Tongue (tissue), 3 donors: ENCODE results near the gene NPDC1. TPM values are rescaled to one million over a fixed set of nuclear protein-coding genes. Genes with fewer than 3 reads are reported as not detected.

Experiments
- DNase-seq: peaks from one replicate; pipeline ENCODE4 v3.0.0-alpha.2; 2015
- small RNA-seq: library from RNA; depleted of rRNA; stranded (forward); fragments of <200 nt; gene quantifications from one replicate; pipeline ENCODE3, GENCODE V24; 2014; ENCODE audit warnings: low replicate concordance
- total RNA-seq: library from RNA; depleted of rRNA; stranded (reverse); fragments of >200 nt; gene quantifications from one replicate; pipeline ENCODE4 v1.2.3, GENCODE V29; 2014

Gene NPDC1
- total RNA-seq, 1 donor from 2014 or later, result 27.0 TPM

DNA sequence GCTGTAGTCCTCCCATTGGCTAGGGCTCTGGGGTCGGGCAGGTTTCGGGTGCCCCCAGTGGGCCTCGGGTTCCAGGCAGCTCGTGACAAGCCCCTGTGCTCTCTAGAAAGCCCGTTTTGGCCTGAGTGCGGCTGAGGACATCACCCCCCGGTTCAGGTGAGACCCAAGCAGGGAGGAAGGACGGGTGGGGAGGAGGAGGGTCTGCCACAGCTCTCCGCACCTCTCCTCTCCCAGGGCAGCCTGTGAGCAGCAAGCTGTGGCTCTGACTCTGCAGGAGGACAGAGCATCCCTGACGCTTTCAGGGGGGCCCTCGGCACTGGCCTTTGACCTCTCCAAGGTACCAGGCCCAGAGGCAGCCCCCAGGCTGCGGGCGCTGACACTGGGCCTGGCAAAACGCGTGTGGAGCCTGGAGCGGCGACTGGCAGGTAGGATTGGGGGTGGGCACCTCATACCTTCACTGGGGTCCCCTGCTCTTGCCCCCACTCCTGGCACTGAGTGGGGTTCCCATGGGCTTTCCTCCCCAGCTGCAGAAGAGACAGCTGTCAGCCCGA lies 53.1 kb downstream of the NPDC1 start:
- DNase-seq, result no peak

- DNase-seq, result peak; percentile 95
These were observed 53.8 kb downstream of the NPDC1 start, which contains the start of gene PAXX for GRCh38 chr9:136991993-136992818. Gene PAXX (plus strand): TSS chr9:136992422. CDS start chr9:136992444, 22 bp downstream.

GRCh38 chr9:136990242-136990911 lies 55.6 kb downstream of the NPDC1 start:
- no peak for DNase-seq

Small RNA genes lying within 50 kb of the gene (small RNA-seq; reads per million reads assigned to genes)
- gene RF00153, result not detected

Other genes with a start within 250 kb of the NPDC1 start
- not detected for gene CCDC183, start 249.8 kb downstream of the NPDC1 start, total RNA-seq
- gene RABL6, start 238.2 kb downstream of the NPDC1 start, total RNA-seq, result 55.0 TPM
- 2.2 TPM for gene AJM1, start 203.7 kb downstream of the NPDC1 start, total RNA-seq
- 54.4 TPM for gene PHPT1, start 196.8 kb downstream of the NPDC1 start, total RNA-seq
- gene MAMDC4, start 193.8 kb downstream of the NPDC1 start, total RNA-seq, result 3.8 TPM
- gene EDF1, start 179.9 kb downstream of the NPDC1 start, total RNA-seq, result 221 TPM
- 16.1 TPM for gene TRAF2, start 159.7 kb downstream of the NPDC1 start, total RNA-seq
- gene FBXW5, start 101.4 kb downstream of the NPDC1 start, total RNA-seq, result 95.9 TPM
- gene C8G, start 100.9 kb downstream of the NPDC1 start, total RNA-seq, result 1.4 TPM
- 0.82 TPM for gene LCN12, start 93.9 kb downstream of the NPDC1 start, total RNA-seq
- gene PTGDS, start 68.7 kb downstream of the NPDC1 start, total RNA-seq, result 10.2 TPM
- gene LCNL1, start 63.2 kb downstream of the NPDC1 start, total RNA-seq, result 0.31 TPM
- gene PAXX, start 53.8 kb downstream of the NPDC1 start, total RNA-seq, result 21.7 TPM
- 4.9 TPM for gene CLIC3, start 49.6 kb downstream of the NPDC1 start, total RNA-seq
- 16.6 TPM for gene ABCA2, start 17.9 kb downstream of the NPDC1 start, total RNA-seq
- gene FUT7, start 14.1 kb downstream of the NPDC1 start, total RNA-seq, result 0.10 TPM
- 7.3 TPM for gene ENTPD2, start 7.9 kb upstream of the NPDC1 start, total RNA-seq
- gene SAPCD2, start 24.4 kb upstream of the NPDC1 start, total RNA-seq, result 5.6 TPM
- 3.2 TPM for gene UAP1L1, start 31.3 kb upstream of the NPDC1 start, total RNA-seq
- 59.5 TPM for gene MAN1B1, start 40.8 kb upstream of the NPDC1 start, total RNA-seq
- 22.8 TPM for gene DPP7, start 68.6 kb upstream of the NPDC1 start, total RNA-seq
- gene GRIN1, start 93.0 kb upstream of the NPDC1 start, total RNA-seq, result 1.1 TPM
- 18.9 TPM for gene LRRC26, start 123.9 kb upstream of the NPDC1 start, total RNA-seq
- not detected for gene TMEM210, start 125.9 kb upstream of the NPDC1 start, total RNA-seq
- 29.8 TPM for gene ANAPC2, start 142.4 kb upstream of the NPDC1 start, total RNA-seq
- 57.3 TPM for gene SSNA1, start 142.5 kb upstream of the NPDC1 start, total RNA-seq
- 5.7 TPM for gene TPRN, start 154.6 kb upstream of the NPDC1 start, total RNA-seq
- 38.3 TPM for gene TMEM203, start 159.5 kb upstream of the NPDC1 start, total RNA-seq
- 3.0 TPM for gene NDOR1, start 159.5 kb upstream of the NPDC1 start, total RNA-seq
- gene RNF208, start 176.1 kb upstream of the NPDC1 start, total RNA-seq, result not detected
- gene CYSRT1, start 179.0 kb upstream of the NPDC1 start, total RNA-seq, result 3.3 TPM
- gene RNF224, start 181.3 kb upstream of the NPDC1 start, total RNA-seq, result not detected
- not detected for gene SLC34A3, start 184.7 kb upstream of the NPDC1 start, total RNA-seq
- gene TUBB4B, start 195.1 kb upstream of the NPDC1 start, total RNA-seq, result 172 TPM
- not detected for gene STPG3, start 205.1 kb upstream of the NPDC1 start, total RNA-seq
- 50.9 TPM for gene NELFB, start 209.2 kb upstream of the NPDC1 start, total RNA-seq
- gene TOR4A, start 231.5 kb upstream of the NPDC1 start, total RNA-seq, result 5.4 TPM